NCI-H1092 (cell line): Measurements from ENCODE around the gene ANKZF1.

Experiments
- DNase-seq: peaks from one replicate; lab custom pipeline; 2025; lab: John Stamatoyannopoulos, UW

ANKZF1 gene

DNA sequence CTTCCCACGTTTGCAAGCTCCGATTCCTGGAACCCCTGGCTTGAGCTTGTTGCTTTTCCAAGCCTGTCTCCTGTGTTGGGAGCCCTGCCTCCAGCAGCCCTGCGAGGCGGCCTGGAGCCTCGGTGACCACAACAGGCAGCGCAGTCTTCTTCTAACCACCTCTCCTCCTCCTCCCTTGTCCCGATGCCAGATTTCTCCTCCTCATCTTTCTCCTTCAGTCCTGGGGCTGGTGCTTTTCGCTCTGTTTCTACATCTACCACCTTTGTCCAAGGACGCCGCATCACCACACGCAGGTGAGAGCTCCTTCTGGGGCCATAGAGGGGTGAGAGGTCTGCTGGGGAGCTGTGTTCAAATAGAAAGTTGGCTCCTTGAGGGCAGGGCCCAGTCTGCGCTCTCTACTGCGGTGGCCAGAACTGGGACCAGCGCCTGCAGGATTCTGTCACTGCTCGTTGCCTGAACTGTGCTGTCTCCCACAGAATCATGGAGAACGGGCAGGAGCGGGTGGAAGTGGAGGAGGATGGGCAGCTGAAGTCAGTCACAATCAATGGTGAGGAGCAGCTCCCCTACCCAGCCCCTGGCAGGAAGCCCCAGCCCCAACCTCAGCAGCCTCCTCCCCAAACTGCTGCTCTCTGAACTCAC lies 53.5 kb downstream of the ANKZF1 start:
- DNase-seq, result no peak

DNA sequence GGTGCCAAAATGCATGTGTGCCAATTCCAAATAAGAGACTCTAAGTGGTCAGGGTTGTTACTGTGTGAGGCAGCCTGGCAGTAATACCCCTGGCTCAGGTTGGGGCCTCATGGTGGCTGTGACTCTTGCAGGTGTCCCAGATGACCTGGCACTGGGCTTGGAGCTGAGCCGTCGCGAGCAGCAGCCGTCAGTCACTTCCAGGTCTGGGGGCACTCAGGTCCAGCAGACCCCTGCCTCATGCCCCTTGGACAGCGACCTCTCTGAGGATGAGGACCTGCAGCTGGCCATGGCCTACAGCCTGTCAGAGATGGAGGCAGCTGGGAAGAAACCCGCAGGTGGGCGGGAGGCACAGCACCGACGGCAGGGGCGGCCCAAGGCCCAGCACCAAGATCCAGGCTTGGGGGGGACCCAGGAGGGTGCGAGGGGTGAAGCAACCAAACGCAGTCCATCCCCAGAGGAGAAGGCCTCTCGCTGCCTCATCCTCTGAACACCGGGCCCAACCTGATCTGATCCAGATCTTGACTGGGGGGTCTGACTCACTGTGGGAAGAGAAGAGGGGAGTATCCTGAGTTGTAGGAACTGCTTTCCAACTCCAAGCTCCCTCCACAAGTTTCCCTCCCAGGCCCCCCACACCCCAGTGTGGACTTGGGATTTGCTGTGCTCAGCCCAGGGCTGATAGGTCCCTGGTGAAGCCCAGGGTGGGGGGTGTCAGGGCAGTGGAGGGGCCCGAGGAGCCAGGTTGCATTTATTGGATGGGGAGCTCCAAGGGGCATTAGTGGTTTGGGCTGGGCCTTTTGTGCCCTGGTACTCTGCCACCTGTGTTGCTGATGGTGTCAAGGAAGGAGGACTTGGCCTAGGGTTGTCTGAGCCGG lies 55.1 kb downstream of the ANKZF1 start:
- no peak for DNase-seq

DNA sequence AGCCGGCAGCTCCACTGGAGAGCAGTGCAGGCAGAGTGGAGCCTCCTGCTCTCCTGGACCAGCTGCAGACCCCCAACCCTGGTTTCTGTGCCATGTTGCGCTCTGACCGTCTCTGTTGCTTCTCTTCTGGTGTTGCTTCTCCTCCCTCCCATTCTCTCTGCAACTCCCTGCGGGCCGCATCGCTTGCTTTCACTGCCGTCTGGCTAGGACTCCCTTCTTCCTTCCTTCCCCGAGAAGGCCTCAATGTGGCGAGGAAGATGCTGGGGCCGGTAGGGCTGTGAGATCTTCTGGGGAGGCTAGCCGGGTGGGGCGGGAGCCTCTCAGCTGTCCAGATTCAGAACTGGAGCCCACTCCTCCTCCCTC lies 55.7 kb downstream of the ANKZF1 start:
- no peak for DNase-seq

DNA sequence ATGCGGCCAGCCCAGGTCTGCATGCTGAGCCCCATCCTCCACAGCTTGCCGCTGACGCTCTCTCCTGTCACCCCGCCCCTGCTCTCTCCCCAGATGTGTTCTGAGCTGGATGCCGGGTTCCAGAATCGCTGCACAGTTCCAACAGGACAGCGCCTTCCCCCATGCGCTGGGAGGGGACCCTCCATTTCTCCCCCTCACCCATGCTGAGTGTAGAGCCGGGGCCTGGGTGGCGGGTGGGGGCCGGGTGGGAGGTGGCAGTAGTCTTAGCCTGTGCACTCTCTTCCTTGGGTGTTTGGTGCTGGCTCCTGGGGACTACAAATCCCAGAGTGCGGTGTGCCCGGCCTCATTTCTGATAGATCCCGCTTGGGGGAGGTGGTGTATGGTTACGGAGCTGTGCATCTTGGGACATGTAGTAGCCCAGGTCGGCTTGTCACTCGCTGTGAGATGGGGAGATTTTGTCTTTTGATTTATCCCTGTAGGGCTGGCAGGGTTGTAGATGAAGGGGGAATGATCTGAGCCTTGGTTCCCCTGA lies 56.4 kb downstream of the ANKZF1 start:
- DNase-seq, result no peak
